ENCODE measurements around the gene ARMH4. TPM values are rescaled to one million over a fixed set of nuclear protein-coding genes. Genes with fewer than 3 reads are reported as not detected.

The ARMH4 gene
- total RNA-seq, 1 experiment from 2014 or later, result 1.7 TPM

GRCh38 chr14:57962325-57963035 lies 189.5 kb downstream of the ARMH4 start:
- no peak for DNase-seq (ENCODE audit: low spot score)

DNA sequence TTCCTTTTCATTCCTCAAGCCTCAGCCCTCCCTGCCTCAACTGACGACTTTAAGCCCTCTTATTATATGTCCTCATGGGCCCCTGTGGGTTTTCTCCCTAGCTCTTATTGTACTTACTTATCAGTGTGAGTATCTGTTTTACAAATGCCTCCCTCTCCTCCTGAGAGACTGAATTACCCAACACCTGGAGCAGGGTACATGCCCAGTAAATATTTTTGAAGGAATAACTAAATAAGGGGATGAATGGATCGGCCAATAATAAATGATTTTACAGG lies 190.3 kb downstream of the ARMH4 start:
- DNase-seq (ENCODE audit: low spot score), result no peak

- no peak for DNase-seq (ENCODE audit: low spot score)
Observed at GRCh38 chr14:57960946-57961785, 190.8 kb downstream of the ARMH4 start.

DNA sequence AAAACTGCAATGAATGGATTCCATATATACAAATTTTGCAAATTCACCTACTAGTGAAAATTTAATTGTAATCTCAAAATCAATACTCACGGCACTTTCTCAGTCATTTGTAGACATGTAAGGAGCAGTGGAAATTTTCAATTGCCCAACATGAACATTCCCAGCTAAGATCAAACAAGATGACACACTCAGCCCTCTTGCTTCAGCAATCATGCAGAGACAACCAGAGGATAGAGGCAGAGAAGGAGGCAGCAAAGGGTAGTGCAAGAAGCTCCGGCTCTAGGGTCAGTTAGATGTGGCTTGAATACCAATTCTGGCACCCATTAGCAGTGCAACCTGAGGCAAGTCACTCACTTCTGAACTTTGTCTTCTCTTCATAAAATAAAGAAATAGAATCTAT lies 194.6 kb downstream of the ARMH4 start:
- no peak for DNase-seq (ENCODE audit: low spot score)

Other genes with a start within 250 kb of the ARMH4 start
- 81.2 and 87.7 TPM in 2 replicates for gene ACTR10, start 47.9 kb upstream of the ARMH4 start, total RNA-seq (2014; rRNA removed; shearing (Covaris generic))
- gene PSMA3, start 92.6 kb upstream of the ARMH4 start, total RNA-seq (2014; rRNA removed; shearing (Covaris generic)), result 184 and 292 TPM in 2 replicates
- gene ARID4A, start 146.3 kb upstream of the ARMH4 start, total RNA-seq (2014; rRNA removed; shearing (Covaris generic)), result 2.3 and 3.9 TPM in 2 replicates
- not detected in 2 replicates for gene TOMM20L, start 243.7 kb upstream of the ARMH4 start, total RNA-seq (2014; rRNA removed; shearing (Covaris generic))